GM18505 (cell line): Measurements from ENCODE around the gene OPRM1.

Source experiments
- ATAC-seq: cut with Tn5 transposase; IDR thresholded peaks from one replicate; pipeline ENCODE4 v1.9.1; 2021; ENCODE audit not compliant: unreplicated experiment
- POLR2A ChIP-seq: IDR thresholded peaks from 4 replicates; pipeline ENCODE4 v1.6.1; 2011; ENCODE audit warnings: borderline replicate concordance; ENCODE audit not compliant: insufficient read depth, insufficient read length; ENCODE audit errors: extremely low read depth

The OPRM1 gene

DNA sequence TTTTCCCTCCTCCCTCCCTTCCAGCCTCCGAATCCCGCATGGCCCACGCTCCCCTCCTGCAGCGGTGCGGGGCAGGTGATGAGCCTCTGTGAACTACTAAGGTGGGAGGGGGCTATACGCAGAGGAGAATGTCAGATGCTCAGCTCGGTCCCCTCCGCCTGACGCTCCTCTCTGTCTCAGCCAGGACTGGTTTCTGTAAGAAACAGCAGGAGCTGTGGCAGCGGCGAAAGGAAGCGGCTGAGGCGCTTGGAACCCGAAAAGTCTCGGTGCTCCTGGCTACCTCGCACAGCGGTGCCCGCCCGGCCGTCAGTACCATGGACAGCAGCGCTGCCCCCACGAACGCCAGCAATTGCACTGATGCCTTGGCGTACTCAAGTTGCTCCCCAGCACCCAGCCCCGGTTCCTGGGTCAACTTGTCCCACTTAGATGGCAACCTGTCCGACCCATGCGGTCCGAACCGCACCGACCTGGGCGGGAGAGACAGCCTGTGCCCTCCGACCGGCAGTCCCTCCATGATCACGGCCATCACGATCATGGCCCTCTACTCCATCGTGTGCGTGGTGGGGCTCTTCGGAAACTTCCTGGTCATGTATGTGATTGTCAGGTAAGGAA lies at the start of gene OPRM1:
Gene OPRM1 (plus strand): TSS at position 10 of the 612 bp plus-strand sequence. CDS start 305 bp downstream, at position 315.
- no peak for ATAC-seq
- no peak for TF ChIP-seq POLR2A

DNA sequence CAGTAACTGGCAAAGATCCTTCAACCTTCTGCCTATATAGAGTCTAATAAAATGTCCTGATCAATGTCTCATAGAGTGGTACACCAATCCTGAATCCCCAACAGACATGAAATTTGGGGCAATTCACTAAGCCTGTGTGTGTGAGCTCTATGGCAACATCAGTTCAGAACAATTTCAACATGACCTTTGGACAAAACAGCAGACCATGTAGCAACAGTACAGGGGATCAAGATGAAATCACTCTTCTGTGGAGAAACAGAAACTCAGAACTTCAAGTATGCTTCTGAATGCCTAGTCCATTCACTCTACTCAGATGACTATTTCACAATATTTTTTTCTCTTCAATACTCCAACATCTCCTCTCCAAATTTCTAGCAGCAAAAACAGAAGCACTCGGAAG lies 49.1 kb upstream of the OPRM1 start:
- no peak for TF ChIP-seq POLR2A
- no peak for ATAC-seq

DNA sequence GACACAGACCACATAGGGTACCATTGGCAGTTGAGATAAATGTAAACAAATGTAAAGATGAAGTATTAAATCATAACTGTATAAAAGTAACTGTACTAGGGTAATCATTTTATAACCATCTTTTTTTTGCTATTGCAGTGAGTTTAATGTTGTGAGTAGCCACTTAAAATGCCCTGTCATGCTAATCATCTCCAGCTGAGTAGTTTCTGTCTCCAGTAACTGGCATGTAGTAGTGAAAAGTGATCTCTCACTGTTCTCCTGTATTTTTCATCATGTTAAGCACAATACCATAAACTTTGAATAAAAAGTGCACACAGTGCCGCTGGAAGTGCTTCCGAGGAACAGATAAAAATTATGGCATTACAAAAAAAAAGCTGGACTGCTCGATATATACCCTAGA lies 45.0 kb upstream of the OPRM1 start:
- ATAC-seq, result no peak
- no peak for TF ChIP-seq POLR2A

DNA sequence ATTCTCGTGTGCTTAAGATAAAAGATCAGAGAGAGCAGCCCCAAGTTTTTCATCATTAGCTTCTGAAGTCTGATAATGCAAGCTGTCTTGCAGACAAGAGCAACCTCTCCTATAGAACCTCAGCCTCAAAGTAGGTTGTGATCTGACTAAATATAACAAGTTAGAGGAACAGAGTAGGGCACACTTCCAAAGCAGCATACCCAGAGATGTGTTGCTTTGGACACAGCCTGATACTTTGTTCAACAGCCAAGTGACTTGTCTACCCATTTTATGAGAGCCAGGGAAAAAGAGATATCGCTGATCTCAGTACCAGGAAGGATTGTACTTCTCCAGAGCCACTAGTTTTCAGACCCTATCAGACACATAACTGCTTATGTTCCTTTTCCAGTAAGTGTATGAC lies 44.2 kb upstream of the OPRM1 start:
- ATAC-seq, result no peak
- TF ChIP-seq POLR2A, result no peak

DNA sequence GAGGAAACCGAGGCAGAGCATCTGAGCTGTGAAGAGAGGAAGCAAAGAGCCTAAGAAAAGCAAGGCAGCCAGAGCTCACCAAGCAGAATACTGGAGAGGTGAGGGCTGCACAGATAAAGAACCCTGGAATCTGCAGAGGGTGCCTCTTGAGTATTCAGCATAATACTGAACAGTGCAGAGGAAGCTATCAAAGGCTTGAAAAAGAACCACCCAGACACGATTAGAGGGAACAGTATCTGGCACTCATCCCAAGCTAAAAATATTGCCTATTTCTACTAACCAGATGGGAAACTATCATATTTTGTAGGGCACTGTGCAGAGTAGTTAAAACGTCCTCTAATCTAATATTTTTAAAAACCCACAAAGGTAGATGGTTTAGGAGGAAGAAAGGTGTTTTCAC lies 41.8 kb upstream of the OPRM1 start:
- no peak for ATAC-seq
- TF ChIP-seq POLR2A, result no peak

DNA sequence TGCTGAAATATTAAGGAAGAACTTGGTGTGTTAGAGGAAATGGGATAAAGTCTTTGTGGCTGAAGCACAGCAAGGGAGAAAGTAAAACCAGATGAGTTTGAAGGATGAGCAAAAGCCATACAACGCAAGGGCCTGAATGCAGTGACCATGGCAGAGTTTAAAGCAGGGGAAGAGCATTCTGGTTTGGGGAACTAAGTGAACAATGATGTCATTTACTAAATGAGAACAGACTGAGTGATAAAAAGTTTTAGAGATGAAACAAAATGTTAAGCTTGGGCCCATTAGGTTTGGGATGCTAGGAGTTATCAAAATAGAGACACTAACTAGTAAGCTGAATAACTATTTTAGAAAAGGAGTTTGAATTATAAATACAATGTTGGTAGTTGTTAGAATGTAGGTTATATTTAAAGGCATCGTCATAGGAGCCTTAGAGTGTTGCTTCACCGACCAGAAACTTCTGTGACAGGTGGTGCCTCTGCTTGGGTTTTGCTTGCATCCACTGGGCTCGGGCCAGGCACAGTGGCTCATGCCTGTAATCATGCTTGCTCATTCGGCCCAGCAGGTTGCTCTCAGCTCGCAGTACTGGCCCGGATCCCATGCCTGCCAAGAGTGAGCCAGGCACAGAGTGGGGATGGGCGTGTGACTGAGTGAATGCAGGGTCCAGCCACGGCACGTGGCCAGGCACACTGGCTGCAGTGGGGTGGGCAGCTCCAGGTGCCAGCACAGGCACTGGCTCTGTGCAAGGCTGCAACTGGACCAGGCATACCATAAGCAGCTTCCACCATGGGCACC lies 37.4 kb upstream of the OPRM1 start:
- ATAC-seq, result no peak

DNA sequence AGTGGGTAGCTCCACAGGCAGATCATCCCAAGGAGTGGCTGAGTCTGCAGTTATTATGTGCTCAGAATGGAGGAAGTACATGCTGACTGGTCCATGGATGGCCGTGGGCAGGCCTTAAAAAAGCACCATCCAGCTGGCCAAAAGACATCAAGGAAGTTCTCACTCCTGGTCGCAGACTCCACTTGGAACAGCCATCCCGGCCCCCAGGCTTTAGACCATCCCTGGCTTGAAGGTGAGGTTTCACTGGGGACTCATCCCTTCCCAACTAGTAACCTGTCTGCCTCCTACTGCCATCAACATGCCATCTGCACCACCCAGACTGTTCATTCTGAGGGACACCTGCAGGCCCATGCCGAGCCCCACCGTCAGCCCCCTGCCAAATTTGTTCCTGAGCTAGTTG lies 36.1 kb upstream of the OPRM1 start:
- TF ChIP-seq POLR2A, result no peak
- ATAC-seq, result no peak

More for the DNA sequence above, 37.4 kb upstream of the OPRM1 start:
- TF ChIP-seq POLR2A, result no peak

DNA sequence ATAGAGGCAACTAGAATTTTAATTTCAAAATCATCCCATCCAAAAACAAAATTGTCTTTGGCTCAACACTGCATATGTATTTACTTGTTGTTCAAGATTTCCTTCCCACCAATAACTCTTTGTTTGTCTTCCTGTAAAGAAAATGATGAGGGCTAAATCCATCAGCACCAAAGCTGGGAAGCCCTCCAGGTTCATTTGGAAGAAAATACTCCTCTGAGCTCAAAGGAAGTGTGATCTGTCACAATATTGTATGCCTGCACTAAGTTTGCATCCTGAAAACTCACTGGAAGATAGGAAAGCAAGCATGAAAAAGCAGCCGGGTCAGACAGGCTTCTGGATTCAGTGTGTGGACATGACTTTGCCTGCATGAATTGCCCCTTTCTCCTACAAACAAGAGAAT lies 28.7 kb upstream of the OPRM1 start:
- no peak for ATAC-seq
- TF ChIP-seq POLR2A, result no peak

DNA sequence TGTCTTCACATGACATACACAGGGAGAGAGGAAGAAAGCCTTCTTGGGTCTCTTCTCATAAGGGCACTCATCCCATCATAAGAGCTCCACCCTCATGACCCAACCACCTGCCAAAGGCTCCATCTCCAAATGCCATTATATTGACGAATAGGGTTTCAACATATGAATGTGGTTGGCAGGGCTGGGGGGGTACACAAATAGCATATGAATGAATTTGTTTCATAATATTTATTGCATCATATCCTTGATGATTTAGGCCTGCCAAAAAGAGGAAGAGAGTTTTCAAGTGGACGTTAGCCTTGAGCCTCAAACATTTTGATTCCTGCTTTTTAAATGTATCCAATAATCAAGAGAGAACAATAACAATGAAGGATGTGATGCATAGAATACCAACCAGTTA lies 26.2 kb upstream of the OPRM1 start:
- ATAC-seq, result no peak
- no peak for TF ChIP-seq POLR2A

DNA sequence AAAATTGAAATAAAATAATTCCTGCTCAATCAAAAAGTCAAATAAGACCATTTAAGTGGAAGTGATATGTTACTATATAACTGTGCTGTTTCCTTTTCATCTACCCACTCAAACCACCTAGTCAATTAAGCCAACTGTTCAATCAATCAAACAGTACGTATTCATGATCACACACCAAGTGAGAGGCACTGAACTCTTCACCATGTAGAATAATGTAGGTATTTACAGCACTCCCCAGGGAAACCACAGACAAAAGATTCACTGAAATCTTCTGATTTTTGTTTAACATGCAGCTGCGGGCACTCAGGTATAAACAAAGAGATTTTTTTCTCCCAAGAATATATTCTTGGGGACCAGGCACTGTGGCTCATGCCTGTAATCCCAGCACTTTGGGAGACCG lies 21.3 kb upstream of the OPRM1 start:
- no peak for ATAC-seq
- TF ChIP-seq POLR2A, result no peak

DNA sequence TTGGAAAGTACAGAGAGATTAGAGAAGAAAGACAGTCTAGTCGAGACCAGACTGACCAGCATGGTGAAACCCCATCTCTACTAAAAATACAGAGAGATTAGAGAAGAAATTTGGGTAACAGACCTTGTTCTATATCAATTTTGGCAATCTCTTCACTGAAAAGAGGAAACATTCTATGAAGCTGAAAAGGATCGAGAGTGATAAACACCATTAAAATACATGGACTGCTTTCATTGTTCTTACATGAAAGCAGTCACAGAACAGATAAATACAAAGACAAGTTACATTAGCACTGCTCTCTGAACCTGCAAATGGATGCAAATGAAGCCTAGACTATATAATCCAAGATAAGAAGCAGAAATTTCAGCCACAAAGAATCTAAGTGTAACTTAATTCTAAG lies 8.4 kb upstream of the OPRM1 start:
- TF ChIP-seq POLR2A, result no peak

DNA sequence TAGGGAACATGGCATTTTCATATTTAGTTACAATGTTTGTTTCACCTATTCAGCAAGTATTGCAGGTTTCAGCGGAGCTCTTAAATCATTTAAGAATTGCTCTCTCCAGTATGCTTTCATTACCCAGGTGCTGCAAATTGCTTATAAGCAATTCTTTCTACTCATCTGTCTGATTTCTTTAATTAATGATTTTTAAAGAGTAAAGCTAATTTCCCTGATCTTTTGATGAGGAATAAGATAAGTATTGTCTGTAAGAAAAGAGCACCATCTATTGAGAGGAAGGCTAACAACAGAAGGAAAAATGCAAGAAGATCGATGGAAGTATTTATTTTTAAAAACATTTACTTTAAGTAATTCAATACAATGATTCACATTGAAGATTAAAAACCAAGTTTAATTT lies 2.0 kb downstream of the OPRM1 start:
- no peak for TF ChIP-seq POLR2A
- no peak for ATAC-seq

More for the DNA sequence above, 8.4 kb upstream of the OPRM1 start:
- ATAC-seq, result no peak

DNA sequence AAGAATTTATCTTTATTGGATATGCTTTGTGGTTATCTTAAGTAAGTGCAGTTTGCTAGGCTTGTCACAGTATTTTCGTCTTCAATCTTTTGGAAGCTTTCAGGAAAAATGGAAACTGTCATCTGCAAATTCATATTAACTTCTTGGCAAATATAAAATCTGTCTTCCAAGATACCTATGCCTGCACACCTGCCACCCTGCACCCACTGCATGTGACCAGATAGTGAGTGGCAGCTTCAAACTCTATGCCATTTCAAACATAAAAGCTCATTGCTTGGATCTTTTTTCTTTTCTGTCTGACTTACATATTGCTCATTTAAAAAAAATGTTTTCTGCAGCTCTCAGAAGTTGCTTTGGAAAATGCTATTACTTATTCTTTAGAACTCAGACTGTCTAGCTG lies 14.1 kb downstream of the OPRM1 start:
- ATAC-seq, result no peak
- TF ChIP-seq POLR2A, result no peak

DNA sequence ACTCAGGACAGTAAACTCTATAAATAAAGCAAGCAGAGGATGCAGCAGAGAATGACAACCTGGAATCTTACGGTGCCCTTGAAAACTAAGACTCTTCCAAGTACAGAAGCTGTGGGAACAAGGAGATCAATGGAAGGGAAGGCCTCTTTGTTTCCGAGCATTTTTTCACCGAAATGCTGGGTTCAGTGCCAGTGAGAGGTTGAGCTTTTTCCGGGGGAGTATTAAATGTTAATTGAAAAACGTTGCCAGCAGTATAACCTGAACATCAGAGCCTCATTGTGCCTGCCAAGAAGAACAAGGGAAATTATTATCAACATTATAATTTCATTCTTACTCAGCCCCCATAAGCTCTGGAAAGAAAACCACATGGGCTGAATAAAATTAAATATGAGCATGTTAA lies 17.5 kb downstream of the OPRM1 start:
- TF ChIP-seq POLR2A, result no peak
- ATAC-seq, result no peak

DNA sequence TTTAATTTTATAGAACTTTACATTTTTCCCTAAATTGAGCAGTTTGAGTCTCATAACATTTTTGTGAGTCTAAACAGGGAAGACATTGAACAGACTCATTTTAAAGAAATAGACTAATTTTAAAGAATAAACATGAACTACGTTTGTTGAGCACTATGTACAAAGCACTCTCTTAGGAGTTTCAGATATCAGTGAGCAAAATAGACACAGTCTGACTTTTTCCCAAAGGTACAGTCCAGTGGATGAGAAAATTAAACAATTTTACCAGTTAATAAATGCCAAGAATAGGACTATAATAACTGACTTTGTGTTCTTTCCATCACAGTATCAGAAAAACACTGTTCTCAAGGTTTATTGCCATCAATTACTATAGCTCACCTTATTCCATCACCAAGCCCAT lies 18.1 kb downstream of the OPRM1 start:
- TF ChIP-seq POLR2A, result no peak

DNA sequence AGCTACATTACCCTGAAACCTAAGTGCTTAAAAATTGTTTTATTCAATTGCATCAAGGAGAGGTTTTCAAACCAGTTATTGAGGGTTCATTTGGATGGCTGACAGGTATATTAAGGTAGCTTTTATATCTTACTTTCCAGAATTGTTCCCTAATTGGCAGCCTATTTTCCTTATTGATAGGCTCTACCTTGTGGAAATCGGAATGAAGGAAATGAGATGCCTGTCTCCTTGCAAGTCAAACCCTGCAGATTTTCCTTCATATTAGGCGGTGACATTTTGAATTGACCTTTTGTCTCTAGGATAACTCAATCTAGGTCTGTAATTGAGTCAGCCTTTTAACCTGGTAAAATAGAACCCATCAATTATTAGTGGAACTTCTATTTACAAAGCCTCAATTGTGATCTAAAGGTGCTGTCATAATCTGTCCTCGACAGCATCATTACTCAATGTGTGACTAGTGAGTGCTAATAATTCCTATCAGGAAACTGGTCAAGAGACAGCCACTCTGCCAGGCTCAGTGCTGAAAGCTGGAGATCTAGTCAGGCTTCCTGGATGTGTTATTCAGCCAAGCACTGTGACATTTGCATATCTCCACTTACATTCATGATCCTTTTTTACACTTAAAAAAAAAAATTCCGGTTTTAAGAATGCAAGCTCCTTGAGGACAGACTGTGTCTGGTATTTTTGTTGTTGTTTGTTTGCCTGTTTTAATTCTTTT lies 20.1 kb downstream of the OPRM1 start:
- no peak for TF ChIP-seq POLR2A
- ATAC-seq, result no peak

More for the DNA sequence above, 18.1 kb downstream of the OPRM1 start:
- no peak for ATAC-seq
